Measurements from ENCODE around the gene CD247.

GRCh38 chr1:167419245-167419644 lies 99.1 kb downstream of the CD247 start:
- TF ChIP-seq, protein P1, sequence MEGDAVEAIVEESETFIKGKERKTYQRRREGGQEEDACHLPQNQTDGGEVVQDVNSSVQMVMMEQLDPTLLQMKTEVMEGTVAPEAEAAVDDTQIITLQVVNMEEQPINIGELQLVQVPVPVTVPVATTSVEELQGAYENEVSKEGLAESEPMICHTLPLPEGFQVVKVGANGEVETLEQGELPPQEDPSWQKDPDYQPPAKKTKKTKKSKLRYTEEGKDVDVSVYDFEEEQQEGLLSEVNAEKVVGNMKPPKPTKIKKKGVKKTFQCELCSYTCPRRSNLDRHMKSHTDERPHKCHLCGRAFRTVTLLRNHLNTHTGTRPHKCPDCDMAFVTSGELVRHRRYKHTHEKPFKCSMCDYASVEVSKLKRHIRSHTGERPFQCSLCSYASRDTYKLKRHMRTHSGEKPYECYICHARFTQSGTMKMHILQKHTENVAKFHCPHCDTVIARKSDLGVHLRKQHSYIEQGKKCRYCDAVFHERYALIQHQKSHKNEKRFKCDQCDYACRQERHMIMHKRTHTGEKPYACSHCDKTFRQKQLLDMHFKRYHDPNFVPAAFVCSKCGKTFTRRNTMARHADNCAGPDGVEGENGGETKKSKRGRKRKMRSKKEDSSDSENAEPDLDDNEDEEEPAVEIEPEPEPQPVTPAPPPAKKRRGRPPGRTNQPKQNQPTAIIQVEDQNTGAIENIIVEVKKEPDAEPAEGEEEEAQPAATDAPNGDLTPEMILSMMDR (conservative IDR thresholded peaks at IDR 0.05; ENCODE audit: low read depth, low read length): no peak
- TF ChIP-seq EZH2 (IDR thresholded peaks at IDR 0.05; ENCODE audit: borderline replicate concordance, low read depth, low read length, poor library complexity, severe bottlenecking): no peak
